Daoy (cell line): ENCODE measurements around the gene TFEB. TPM values are rescaled to one million over a fixed set of nuclear protein-coding genes. Genes with fewer than 3 reads are reported as not detected.
A peak's percentile ranks its signal among the peaks of the same experiment; 100 is the strongest.

Source experiments
- DNase-seq: peaks from one replicate; pipeline ENCODE4 v3.0.0-alpha.2; 2015; ENCODE audit warnings: low read depth
- total RNA-seq: library from RNA; depleted of rRNA; stranded (reverse); fragments of >200 nt; shearing (Covaris generic); gene quantifications from 2 replicates; pipeline ENCODE4 v1.2.3, GENCODE V29; 2014

TFEB gene
- total RNA-seq, 1 experiment from 2014 or later = 8.1 TPM

- DNase-seq = peak; percentile 93
Observed at GRCh38 chr6:41723530-41724227, 11.7 kb downstream of the TFEB start.

DNA sequence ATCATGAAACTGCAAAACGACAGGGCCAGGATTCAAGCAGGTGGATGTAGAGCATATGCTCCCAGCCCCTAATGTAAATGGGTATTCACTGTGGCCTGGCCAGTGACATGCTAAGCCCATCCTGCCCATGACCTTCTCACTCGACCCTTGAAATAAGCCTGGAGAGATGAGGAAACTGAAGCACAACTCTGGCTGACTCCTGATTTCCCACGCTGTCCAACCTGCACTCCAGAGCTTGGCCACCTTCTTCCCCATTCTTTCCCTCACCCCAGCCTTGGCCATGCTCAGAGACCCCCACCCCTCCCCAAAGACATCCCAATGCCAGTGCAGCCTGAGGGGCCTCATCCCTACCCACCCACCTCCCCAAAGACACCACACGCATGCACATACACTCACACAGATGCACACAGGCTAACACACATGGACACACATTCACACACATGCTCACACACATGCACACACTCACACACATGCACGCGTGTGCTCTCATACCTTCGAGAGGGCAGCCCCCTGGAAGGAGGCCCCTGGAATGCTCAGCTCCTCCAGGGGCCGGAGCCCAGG lies 12.4 kb downstream of the TFEB start:
- DNase-seq = no peak

- DNase-seq = no peak
Observed at GRCh38 chr6:41721414-41721813, 14.0 kb downstream of the TFEB start.

GRCh38 chr6:41720783-41721182 lies 14.6 kb downstream of the TFEB start:
- DNase-seq = no peak

DNA sequence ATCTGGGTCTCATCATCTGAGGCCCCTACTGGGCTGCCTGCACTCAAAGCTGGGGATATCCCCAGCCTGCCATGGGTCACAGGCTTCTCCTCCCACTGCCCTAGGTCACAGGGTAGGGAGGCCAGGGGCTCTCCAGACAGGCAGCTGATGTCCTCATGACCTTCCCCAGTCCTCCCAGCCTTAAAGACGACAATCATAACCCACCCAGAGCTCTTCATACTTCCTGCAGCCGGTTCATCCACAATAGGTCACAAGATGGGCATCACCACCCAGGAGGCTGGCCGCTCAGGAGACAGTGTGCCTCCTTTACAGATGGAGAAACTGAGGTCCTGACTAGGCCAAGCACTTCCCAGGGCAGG lies 15.2 kb downstream of the TFEB start:
- DNase-seq = no peak

GRCh38 chr6:41719436-41720261 lies 15.8 kb downstream of the TFEB start:
- DNase-seq = no peak

DNA sequence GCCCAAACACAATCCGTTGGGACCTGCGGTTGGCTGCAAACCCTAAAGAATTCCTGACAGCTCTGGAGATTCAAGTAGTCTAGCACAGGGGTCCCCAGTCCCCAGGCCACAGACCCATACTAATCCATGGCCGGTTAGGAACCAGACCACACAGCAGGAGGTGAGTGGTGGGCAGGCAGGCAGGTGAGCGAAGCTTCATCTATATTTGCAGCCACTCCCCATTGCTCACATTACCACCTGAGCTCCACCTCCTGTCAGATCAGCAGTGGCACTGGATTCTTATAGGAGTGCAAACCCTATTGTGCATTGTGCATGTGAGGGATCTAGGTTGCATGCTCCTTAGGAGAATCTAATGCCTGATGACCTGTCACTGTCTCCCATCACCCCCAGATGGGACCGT lies 16.6 kb downstream of the TFEB start:
- no peak for DNase-seq

DNA sequence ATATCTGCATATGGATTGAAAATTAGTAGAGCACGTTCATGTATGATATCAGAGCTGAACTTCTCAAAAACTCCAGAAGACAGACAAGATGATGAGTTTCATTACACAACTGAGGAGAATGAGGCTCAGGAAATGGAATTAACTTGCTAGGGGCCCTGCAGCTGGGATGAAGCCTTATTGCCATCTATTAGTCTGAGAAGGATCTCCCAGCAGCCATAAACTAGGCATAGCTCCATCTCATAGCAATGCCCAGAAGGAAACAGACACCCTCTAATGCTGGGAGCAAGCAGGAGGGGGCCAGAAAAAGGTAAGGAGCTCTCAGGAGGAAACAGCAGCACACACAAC lies 18.0 kb downstream of the TFEB start:
- DNase-seq = no peak

DNA sequence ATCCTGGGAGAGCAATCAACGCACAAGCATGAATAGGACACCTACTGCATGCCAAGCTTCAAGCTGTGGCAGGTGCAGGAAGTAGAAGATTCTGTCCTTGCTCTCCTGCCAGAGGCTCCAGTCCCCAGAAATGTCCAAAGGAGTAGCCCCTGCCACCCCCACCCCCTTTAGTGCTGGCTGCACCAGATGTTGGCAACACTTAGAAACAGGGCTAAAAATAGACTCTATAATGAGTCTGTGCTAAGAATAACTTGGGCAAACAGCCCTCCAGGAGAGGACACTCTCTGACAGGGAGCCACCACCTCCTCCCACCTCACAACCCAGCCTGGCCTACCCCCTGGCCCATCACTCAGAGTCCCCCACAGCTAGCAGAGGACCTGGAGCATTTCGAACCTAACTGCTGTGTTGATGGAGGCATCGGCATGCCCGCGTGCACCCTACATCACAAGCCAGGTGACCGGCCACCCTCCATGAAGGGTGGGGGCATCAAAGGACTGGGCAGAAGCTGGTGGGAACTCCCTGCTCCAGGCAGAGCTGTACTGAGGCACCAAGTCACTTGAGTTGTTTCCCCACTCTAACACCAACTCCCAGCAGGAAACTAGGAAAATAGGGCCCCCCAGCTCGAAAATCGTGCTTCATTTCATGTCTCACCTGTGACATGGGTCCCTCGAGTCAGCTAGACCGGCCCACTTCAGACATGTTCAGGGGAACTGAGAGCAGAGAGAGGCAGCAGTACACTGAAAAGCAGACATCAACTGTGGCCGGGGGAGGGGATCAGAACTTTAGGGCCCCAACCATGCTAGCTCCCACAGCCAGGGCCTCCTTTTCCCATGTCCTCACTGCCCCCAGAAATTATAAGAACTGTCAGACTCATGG lies 18.7 kb downstream of the TFEB start:
- no peak for DNase-seq

DNA sequence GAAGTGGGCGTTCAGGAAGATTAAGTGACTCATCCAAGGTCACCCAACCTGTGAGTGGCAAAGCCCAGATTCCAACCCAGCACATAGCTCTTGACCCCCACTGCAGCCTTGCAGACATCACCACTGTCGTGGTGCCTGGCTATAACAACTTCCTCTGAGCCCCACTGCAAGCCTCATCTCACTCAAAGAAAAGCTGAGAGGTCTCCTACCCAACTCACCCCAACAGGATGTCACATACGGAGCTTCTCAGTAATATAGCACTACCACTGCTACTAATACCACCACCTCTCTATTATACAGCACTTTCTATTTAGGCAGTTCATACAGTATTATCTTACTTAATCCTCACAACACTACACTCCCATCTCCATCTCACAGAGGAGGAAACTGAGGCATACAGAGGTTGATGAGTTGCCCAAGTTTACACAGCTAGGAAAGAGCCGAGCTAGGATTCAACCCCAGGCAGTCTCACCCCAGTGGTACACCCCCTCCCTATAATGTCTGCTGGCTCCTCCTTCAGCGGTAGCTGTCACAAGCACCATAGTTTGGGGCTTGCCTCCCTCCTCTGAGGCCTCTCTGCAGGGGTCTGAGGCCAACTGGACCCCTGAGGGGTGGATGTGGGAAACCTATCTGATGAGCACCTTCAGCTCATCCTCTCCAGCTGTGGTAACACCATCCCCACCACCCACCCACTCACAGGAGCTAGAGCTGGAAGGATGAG lies 19.5 kb downstream of the TFEB start:
- DNase-seq = no peak

DNA sequence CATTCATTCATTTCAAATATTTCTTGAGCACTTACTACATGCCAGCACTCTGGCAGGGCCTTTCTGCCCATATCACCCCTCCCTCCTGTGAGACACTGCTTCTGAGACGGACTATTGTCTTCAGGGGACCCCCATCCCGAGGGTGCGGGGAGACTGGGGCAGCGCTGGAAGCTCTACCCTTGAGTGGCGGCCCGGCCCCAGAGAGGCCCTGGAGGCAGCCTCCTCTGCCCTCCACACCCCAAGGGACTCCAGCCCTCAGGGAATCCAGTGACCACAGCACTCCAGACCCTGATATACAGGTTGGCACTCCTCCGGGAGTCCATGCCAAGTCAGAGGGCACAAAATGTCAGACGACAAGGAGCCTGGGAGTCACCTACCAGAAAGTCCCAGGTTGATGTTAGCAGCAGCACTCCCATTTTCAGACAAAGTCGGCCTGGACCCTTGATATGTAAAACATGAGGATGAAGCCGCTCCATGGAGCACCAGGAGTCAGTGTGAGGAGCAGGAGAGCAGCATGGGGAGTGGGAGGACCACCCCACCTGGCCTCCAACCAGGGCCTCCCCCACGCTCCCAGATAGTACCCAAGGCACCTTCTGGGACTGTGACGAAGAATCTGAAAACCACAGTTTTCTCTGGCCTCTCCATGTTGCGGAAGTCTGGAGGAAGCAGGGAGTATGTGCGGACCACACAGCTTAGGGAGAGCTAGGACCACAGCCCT lies 20.7 kb downstream of the TFEB start:
- no peak for DNase-seq

GRCh38 chr6:41713650-41714291 lies 21.6 kb downstream of the TFEB start:
- no peak for DNase-seq

DNA sequence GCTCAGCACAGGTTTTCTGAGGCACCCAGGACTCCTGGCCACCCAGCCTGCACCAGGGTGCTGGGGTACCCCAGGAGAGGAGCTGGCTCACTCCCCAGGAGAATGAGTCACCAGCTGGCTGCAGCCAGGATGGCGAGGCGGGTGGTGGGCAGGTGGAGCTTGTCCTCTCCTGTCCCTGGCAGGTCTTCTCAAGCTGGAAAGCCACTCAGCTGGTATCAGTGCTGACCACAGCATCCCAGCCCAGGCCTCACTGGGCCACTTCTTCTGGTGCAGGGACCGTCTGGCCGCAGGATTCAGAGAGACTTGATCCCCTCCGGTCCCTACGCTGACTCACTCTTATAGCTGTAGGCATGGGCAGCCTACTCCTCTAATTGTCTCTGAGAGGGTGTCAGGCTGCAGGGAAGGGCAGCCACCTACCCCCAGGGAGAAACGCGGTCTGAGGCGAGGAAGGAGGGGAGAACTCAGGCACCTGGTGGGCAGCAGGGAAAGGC lies 22.2 kb downstream of the TFEB start:
- DNase-seq = peak; percentile 83

- DNase-seq = peak; percentile 21
Observed at GRCh38 chr6:41712651-41713103, 22.7 kb downstream of the TFEB start.

- DNase-seq = no peak
Observed at GRCh38 chr6:41711323-41712038, 23.9 kb downstream of the TFEB start.

DNA sequence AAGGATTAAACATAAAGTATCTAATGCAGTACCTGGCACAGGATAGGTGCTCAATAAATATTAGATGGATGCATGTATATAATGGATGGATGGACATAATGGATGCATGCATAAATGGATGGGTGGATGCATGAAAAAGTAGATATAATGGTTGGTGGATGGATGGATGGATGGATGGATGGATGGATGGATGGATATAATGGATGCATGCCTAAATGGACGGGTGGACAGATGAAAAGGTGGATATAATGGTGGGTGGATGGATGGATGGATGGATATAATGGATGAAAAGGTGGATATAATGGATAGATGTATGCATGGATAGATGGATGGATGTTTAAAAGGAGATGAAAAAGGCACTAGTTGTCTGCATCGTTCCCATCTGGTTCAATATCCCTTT lies 26.0 kb downstream of the TFEB start:
- no peak for DNase-seq

- DNase-seq = no peak
Observed at GRCh38 chr6:41708856-41709255, 26.6 kb downstream of the TFEB start.

- DNase-seq = no peak
Observed at GRCh38 chr6:41707565-41708200, 27.7 kb downstream of the TFEB start.
